ENCODE data around the gene NKAPD1. TPM values are rescaled to one million over a fixed set of nuclear protein-coding genes. Genes with fewer than 3 reads are reported as not detected.

NKAPD1 gene
- total RNA-seq, 4 donors from 2014 or later = 15.0 to 18.5 (median 18.0) TPM

- TF ChIP-seq CTCF (IDR thresholded peaks at IDR 0.05; ENCODE audit: low read depth) = no peak
Measured at GRCh38 chr11:112134473-112134872, 60.4 kb downstream of the NKAPD1 start.

Small RNA genes lying within 50 kb of the gene (small RNA-seq; reads per million reads assigned to genes)
- gene AP000907.3 (not detected), gene RNU6-893P (not detected)

Other genes with a start within 250 kb of the NKAPD1 start
- 10 to 100 TPM; 29.3 to 75.5 (median 49.0) TPM for gene ALG9, start 202.7 kb upstream of the NKAPD1 start, total RNA-seq
- gene FDXACB1, start 195.1 kb upstream of the NKAPD1 start, total RNA-seq = 1 to 10 TPM; 1.1 to 2.3 (median 1.9) TPM
- gene CFAP68, start 194.8 kb upstream of the NKAPD1 start, total RNA-seq = 10 to 100 TPM; 19.4 to 30.9 (median 24.6) TPM
- 1,000 to 10,000 TPM in 1 of 4 donors, 100 to 1,000 TPM in 3; 295 to 1,416 (median 399) TPM for gene CRYAB, start 162.5 kb upstream of the NKAPD1 start, total RNA-seq
- gene HSPB2, start 161.6 kb upstream of the NKAPD1 start, total RNA-seq = 1 to 10 TPM; 1.4 to 3.6 (median 2.4) TPM
- 1 to 10 TPM in 3 of 4 donors, not detected in 1; 3.5 to 7.5 (median 4.1) TPM for gene C11orf52, start 155.4 kb upstream of the NKAPD1 start, total RNA-seq
- gene DIXDC1, start 137.0 kb upstream of the NKAPD1 start, total RNA-seq = 10 to 100 TPM; 29.6 to 71.8 (median 56.5) TPM
- gene DLAT, start 48.9 kb upstream of the NKAPD1 start, total RNA-seq = 10 to 100 TPM; 24.1 to 51.0 (median 28.6) TPM
- 10 to 100 TPM in 1 of 4 donors, 1 to 10 TPM in 3; 1.3 to 10.4 (median 3.3) TPM for gene PIH1D2, start 282 bp upstream of the NKAPD1 start, total RNA-seq
- 10 to 100 TPM; 30.9 to 56.6 (median 48.0) TPM for gene TIMM8B, start 12.5 kb downstream of the NKAPD1 start, total RNA-seq
- 100 to 1,000 TPM in 2 of 4 donors, 10 to 100 TPM in 2; 73.8 to 153 (median 103) TPM for gene SDHD, start 12.6 kb downstream of the NKAPD1 start, total RNA-seq
- gene IL18, start 89.8 kb downstream of the NKAPD1 start, total RNA-seq = 10 to 100 TPM in 3 of 4 donors, 1 to 10 TPM in 1; 9.2 to 81.6 (median 27.6) TPM
- 1 to 10 TPM in 3 of 4 donors, not detected in 1; 1.1 to 1.5 (median 1.5) TPM for gene TEX12, start 93.1 kb downstream of the NKAPD1 start, total RNA-seq
- gene BCO2, start 101.2 kb downstream of the NKAPD1 start, total RNA-seq = 1 to 10 TPM; 2.1 to 6.4 (median 4.1) TPM
- gene PTS, start 152.1 kb downstream of the NKAPD1 start, total RNA-seq = 10 to 100 TPM; 19.8 to 40.1 (median 25.6) TPM
- not detected for gene PLET1, start 186.6 kb downstream of the NKAPD1 start, total RNA-seq

All from subcutaneous adipose tissue (tissue), 4 donors.